IPS DF 4.7 (cell line): ENCODE measurements around the gene FOXRED1.
"Not testable (repeated sequence)": the region's sequence is repeated elsewhere in the genome, so short reads cannot be mapped to it uniquely, and the experiment has no call there.

ENCODE experiments used
- DNase-seq: peaks from one replicate; pipeline ENCODE4 v3.0.0-alpha.2; 2013; ENCODE audit warnings: low spot score; ENCODE audit errors: extremely low read depth

Gene FOXRED1

GRCh38 chr11:126268708-126269579 lies at the start of gene FOXRED1, which contains the start of gene SRPRA:
Gene FOXRED1 (plus strand): TSS chr11:126269154. CDS start chr11:126269207, 53 bp downstream.
Gene SRPRA (minus strand): TSS chr11:126268895. CDS start chr11:126268804, 91 bp downstream.
- peak; percentile 90 for DNase-seq

GRCh38 chr11:126219547-126219946 lies 49.4 kb upstream of the FOXRED1 start:
- no peak for DNase-seq

- no peak for DNase-seq
Observed at GRCh38 chr11:126224647-126225294, 44.2 kb upstream of the FOXRED1 start.

GRCh38 chr11:126225295-126225665 lies 43.7 kb upstream of the FOXRED1 start:
- DNase-seq, result no peak

GRCh38 chr11:126226334-126227084 lies 42.4 kb upstream of the FOXRED1 start:
- no peak for DNase-seq

GRCh38 chr11:126229858-126230540 lies 39.0 kb upstream of the FOXRED1 start:
- DNase-seq, result no peak

- DNase-seq, result no peak
Observed at GRCh38 chr11:126231725-126232459, 37.1 kb upstream of the FOXRED1 start.

GRCh38 chr11:126232683-126233082 lies 36.3 kb upstream of the FOXRED1 start:
- DNase-seq, result no peak

- no peak for DNase-seq
Observed at GRCh38 chr11:126233391-126233790, 35.6 kb upstream of the FOXRED1 start.

- DNase-seq, result no peak
Observed at GRCh38 chr11:126246636-126247035, 22.3 kb upstream of the FOXRED1 start.

GRCh38 chr11:126253265-126253664 lies 15.7 kb upstream of the FOXRED1 start:
- no peak for DNase-seq

- DNase-seq, result no peak
Observed at GRCh38 chr11:126254819-126255218, 14.1 kb upstream of the FOXRED1 start.

GRCh38 chr11:126255507-126255906 lies 13.4 kb upstream of the FOXRED1 start:
- not testable (repeated sequence) for DNase-seq

- no peak for DNase-seq
Observed at GRCh38 chr11:126256216-126256615, 12.7 kb upstream of the FOXRED1 start.

- DNase-seq, result no peak
Observed at GRCh38 chr11:126257144-126257543, 11.8 kb upstream of the FOXRED1 start.

- DNase-seq, result no peak
Observed at GRCh38 chr11:126257764-126258163, 11.2 kb upstream of the FOXRED1 start.

GRCh38 chr11:126262216-126262615 lies 6.7 kb upstream of the FOXRED1 start:
- DNase-seq, result no peak

- no peak for DNase-seq
Observed at GRCh38 chr11:126263489-126263888, 5.5 kb upstream of the FOXRED1 start.

- DNase-seq, result no peak
Observed at GRCh38 chr11:126265811-126266210, 3.1 kb upstream of the FOXRED1 start.

GRCh38 chr11:126267650-126268049 lies 1.3 kb upstream of the FOXRED1 start:
- DNase-seq, result no peak

GRCh38 chr11:126268361-126268707 lies 620 bp upstream of the FOXRED1 start:
- no peak for DNase-seq
